Fibroblast of peridontal ligament (primary cell): ENCODE measurements around the gene ZSCAN5B.
"Not testable (repeated sequence)": the region's sequence is repeated elsewhere in the genome, so short reads cannot be mapped to it uniquely, and the experiment has no call there.

Experiments
- DNase-seq: peaks from one replicate; pipeline ENCODE4 v3.0.0-alpha.2; 2010; ENCODE audit errors: extremely low read depth

Gene ZSCAN5B, protein sequence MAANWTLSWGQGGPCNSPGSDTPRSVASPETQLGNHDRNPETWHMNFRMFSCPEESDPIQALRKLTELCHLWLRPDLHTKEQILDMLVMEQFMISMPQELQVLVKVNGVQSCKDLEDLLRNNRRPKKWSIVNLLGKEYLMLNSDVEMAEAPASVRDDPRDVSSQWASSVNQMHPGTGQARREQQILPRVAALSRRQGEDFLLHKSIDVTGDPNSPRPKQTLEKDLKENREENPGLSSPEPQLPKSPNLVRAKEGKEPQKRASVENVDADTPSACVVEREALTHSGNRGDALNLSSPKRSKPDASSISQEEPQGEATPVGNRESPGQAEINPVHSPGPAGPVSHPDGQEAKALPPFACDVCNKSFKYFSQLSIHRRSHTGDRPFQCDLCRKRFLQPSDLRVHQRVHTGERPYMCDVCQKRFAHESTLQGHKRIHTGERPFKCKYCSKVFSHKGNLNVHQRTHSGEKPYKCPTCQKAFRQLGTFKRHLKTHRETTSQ

DNA sequence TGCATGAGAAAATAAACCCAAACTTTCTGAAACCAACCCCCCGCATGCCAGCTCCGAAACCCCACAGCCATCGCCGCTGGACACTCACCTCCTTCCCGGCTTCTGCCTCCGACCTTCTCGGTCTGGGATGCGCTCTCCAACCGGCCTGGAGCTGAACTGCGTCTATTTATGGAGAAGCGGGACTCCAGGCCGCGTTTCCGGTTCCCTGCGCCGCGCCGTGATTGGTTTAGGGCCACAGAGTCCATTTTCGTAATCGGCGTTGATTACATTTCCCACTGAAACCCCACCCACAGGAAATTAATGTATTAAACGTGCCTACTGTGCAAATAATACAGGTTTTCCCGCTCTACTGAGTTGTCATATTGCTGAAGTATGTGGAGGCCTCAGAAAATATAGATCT lies at the start of gene ZSCAN5B:
TSS of gene ZSCAN5B (minus strand) at position 138 of the 400 bp plus-strand sequence. CDS start 4,731 bp downstream, outside the sequence.
- not testable (repeated sequence) for DNase-seq

DNA sequence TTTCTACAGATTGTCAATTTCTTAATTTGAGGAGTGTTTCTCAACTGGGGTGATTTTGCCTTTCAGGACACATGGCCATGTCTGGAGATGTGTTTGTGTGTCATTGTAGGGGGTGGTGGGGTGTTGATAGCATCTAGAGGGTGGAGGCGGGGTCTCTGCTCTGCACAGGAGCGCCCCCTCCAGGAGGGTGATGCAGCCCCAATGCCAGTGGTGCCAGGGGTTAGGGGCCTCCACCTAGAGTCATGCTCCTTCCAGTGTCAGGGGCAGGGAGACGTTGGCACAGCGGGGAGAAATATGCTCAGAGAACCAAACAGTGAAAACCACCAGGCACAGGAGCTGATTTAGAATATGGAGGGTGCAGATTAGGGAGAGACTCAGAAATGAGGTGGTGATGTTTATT lies 48.2 kb upstream of the ZSCAN5B start:
- not testable (repeated sequence) for DNase-seq

DNA sequence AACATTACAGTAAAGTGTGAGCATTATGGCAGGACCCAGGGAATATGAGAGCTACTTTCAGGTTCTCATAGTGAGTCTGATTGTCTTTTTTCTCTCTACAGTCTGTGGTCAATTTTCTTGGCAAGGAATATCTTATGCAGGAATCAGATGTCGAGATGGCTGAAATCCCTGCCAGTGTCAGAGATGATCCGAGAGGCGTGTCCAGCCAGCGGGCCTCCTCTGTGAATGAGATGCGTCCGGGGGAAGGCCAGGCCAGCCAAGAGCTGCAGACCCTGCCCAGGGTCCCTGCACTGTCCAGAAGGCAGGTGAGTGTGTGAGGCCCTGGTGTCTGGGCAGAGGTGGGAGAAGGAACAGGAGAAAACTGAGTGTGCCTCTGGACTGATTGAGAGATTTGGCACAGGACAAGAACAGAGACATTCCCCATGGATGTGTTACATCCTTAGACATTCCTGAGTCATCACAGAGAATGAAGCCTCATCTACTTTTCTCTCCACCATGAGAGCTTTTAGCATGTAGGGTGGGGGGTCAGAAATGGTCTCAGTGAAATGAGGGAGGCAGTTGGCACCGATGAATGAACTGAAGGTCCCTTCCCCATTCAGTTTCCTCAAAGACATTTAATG lies 47.6 kb upstream of the ZSCAN5B start:
- peak; percentile 10 for DNase-seq

DNA sequence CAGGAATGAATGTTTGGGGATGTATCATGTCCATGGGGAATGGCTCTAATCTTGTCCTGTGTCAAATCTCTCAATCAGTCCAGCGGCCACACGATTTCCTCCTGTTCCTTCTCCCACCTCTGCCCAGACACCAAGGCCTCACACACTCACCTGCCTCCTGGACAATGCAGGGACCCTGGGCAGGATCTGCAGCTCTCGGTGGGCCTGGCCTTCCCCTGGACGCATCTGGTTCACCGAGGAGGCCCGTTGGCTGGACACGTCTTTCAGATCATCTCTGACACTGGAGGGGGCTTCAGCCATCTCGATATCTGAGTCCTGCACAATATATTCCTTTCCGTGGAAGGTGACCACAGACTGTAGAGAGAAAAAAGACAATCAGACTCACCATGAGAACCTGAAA lies 25.9 kb upstream of the ZSCAN5B start:
- no peak for DNase-seq

DNA sequence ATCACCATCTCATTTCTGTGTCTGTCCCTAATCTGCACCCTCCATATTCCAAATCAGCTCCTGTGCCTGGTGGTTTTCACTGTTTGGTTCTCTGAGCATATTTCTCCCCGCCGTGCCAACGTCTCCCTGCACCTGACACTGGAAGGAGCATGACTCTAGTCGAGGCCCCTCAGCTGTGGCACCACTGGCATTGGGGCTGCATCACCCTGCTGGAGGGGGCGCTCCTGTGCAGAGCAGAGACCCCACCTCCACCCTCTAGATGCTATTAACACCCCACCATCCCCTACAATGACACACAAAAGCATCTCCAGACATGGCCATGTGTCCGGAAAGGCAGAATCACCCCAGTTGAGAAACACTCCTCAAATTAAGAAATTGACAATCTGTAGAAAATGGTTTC lies 25.3 kb upstream of the ZSCAN5B start:
- DNase-seq: no peak

DNA sequence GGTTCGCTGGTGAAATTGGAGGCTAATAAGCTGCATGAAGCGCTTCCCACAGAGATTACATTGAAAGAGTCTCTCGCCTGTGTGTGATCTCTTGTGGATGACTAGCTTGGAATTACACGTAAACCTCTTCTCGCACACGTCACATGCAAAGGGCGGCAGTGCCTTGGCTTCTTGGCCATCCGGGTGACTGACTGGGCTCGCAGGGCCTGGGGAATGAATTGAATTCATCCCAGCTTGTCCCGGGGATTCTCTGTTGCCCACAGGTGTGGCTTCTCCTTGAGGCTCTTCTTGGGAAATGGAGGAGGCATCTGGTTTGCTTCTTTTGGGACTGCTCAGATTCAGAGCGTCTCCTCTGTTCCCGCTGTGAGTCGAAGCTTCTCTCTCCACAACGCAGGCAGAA lies 24.3 kb upstream of the ZSCAN5B start:
- no peak for DNase-seq

DNA sequence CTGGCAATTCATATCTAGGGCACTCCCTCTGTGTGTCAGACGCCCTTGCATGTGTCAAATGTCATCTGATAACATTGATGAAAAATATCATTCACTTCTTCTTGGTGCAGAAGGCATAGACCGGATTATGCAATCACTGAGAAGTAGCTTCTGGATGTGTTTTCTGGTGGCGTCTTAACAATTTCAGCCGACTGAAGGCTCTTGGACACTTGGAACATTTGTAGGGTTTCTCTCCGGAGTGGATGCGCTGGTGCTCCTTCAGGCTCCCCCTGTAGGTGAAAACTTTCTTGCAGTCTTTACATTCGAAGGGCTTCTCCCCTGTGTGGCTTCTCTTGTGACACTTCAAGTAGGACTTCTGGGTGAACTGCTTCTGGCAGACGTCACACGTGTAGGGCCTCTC lies 23.9 kb upstream of the ZSCAN5B start:
- peak; percentile 1 for DNase-seq

DNA sequence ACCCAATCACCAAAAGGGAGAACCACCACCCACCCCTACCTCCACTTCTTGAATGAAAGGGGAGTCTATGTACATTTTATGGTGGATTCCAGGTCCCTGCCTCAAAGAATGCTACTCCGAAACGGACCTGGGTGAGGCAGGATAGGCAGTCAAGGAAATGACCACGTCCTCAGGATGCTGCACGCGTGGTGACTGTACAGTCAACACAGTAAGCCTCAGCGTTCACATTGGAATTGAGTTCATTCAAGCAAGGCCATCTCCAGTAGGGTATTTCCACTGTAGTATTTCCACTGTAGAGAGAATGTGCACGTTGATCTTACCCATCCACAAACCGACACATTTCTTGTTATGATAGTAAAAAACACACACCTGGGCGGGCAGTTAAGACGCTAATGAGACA lies 21.4 kb upstream of the ZSCAN5B start:
- no peak for DNase-seq

DNA sequence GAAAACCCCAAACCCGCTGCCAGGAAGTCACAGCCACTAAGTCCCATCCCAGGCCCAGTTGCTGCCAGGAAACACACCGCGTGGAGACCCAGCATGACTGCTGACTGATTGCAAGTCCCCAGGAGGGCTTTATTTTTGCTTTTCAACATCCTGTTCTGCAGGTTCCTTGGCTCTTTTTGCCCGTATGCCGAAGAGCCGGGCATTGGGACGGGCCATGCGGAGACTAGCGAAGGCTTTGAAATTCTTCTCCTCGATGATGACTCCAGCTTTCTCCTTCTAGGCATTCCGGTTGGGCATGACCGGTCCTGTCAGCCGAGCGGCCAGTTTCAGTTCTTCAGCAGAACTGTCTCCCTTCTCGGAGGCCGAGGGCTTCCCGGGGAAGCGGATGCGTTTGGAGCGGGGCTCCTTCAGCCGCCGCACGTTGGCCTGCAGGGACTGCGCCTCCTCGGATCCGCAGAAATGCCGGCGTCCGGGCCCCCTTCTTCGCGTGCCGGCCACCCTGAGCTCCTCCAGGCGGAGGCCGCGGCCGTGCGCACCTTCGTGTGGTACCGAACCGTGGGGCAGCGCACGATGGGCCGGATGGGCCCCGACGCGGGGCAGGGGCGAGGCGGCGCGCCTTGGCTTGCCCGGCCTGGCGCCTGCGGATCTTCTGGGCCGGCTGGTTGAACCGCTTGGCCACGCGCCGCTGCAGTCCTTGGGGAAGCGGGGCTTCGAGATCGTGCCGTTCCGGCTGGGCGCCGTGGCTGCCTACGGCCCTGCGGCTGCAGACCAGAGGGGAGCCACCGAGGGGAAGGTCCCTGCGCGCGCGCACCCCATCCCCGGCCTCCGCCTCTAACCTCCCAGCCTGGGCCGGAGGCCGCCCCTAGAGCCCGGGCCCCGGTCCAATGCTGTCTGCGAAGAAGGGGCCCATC lies 19.7 kb upstream of the ZSCAN5B start:
- peak; percentile 8 for DNase-seq

DNA sequence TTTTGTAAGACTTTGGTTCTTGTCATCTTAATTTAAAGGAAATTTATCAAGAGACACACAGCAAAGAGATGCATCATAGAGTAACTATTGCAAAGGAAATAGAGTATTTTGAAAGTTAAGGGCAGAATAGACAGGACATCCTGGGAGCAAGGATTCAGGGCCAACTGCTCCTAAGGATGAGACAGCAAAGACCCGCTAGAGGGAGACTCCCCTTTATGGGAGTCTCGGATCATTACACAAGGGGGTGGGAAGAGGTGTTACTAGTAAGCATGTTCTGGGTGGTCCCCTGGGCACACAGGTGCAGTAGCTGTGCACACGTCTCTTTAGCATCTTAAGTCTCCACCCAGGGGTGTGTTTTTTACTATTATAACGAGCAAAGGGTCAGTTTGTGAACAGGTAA lies 14.1 kb upstream of the ZSCAN5B start:
- no peak for DNase-seq

DNA sequence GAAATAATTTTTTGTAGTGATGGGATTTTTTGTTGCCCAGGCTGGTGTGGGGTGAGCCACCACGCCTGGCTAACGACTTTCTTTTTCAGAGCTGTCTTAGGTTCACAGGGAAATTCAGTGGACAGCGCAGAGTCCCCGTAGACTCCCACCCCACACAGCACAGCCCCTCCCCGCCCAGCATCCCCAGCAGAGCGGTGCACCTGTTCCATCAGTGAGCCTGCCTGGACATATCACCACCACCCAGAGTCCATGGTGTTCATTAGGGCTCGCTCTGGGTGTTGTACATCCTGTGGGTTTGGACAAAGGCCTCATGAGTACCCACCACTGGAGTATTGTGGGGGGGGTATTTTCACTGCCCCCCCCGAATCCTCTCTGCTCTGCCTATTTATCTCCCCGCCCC lies 12.5 kb upstream of the ZSCAN5B start:
- not testable (repeated sequence) for DNase-seq

DNA sequence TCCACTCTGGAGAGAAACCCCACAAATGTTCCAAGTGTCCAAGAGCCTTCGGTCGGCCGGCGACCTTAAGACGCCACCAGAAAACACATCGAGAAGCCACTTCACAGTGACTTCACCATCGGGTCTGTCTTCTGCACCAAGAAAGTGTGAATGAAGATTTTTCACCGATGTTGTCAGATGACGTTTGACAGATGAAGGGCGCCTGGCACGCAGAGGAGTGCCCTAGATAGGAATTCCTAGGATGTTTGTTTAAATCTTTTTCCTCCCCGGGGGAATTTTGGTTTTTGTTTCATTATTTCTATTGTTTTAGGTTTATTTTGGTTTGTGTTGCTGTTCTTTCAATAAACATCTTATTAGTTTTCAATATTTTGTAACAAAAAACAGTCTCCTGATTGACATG lies 11.5 kb upstream of the ZSCAN5B start:
- no peak for DNase-seq

DNA sequence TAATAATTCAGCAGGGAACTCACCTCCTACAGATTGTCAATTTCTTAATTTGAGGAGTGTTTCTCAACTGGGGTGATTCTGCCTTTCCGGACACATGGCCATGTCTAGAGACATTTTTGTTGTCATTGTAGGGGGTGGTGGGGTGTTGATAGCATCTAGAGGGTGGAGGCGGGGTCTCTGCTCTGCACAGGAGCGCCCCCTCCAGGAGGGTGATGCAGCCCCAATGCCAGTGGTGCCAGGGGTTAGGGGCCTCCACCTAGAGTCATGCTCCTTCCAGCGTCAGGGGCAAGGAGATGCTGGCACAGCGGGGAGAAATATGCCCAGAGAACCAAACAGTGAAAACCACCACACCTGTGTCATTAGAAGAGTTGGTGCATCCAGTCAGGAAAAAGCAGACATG lies 10.0 kb upstream of the ZSCAN5B start:
- not testable (repeated sequence) for DNase-seq

DNA sequence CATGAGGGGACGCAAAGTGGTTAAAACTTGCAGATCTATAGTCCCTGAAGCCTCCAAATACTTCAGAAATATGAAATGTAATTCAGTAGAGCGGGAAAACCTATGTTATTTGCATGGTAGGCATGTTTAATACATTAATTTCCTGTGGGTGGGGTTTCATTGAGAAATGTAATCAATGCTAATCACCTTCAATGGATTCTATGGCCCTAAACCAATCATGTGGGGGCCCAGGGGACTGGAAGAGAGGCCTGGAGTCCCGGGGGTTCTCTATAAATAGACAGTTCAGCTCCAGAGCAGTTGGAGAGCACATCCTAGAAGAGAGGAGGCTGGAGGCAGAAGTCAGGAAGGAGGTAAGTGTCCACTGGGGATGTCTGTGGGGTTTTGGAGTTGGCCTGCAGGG lies 4.4 kb upstream of the ZSCAN5B start, which contains the start of gene ZSCAN5C:
TSS of gene ZSCAN5C (plus strand) at position 301 of the 400 bp plus-strand sequence. CDS start 3,641 bp downstream, outside the sequence.
- no peak for DNase-seq

DNA sequence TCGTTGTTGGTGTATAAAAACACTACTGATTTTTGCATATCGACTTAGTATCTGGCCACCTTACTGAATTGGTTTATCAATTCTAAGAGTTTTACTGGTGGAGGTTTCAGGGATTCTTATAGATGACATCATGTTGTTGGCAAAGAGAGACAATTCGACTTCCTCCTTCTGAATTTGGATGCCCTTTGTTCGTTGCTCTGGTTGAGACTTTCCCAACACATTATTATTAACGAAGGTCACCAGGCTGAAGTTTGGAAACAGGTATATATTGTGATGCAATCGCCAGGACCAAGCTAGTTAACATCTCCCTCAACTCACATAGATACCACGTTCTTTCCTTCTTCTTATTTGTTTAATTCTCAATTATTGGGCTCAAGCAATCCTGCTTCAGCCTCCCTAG lies 2.1 kb upstream of the ZSCAN5B start:
- DNase-seq: no peak

DNA sequence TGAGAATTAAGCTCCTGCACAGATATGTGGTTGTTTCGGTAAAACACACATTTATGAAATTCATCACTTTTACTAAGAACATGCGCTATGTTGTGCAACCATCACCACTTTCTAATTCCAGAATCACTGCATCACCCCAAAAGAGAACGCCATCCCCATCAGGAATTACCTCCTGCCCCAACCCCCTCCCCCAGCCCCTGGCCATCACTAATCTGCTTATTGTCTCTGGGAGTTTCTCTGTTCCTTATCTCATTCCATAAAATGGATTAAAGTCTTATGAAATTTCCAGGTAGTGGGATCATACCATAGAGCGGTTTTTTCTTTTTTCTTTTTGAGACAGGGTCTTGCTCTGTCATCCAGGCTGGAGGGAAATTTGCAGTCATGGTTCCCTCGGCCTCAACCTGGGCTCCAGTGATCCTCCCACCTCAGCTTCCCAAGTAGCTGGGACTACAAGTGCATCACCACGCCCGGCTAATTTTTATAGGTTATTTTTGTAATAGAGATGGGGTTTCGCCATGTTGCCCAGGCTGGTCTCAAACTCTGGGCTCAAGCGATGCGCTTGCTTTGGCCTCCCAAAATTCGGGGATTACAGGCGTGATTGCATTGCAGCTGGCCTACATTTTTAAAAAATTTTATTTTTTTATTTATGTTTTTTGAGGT lies 3.5 kb downstream of the ZSCAN5B start:
- no peak for DNase-seq

DNA sequence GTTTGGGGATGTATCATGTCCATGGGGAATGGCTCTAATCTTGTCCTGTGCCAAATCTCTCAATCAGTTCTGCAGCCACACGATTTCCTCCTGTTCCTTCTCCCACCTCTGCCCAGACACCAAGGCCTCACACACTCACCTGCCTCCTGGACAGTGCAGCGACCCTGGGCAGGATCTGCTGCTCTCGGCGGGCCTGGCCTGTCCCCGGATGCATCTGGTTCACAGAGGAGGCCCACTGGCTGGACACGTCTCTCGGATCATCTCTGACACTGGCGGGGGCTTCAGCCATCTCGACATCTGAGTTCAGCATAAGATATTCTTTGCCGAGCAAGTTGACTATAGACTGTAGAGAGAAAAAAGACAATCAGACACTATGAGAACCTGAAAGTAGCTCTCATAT lies 5.9 kb downstream of the ZSCAN5B start:
- DNase-seq: no peak

DNA sequence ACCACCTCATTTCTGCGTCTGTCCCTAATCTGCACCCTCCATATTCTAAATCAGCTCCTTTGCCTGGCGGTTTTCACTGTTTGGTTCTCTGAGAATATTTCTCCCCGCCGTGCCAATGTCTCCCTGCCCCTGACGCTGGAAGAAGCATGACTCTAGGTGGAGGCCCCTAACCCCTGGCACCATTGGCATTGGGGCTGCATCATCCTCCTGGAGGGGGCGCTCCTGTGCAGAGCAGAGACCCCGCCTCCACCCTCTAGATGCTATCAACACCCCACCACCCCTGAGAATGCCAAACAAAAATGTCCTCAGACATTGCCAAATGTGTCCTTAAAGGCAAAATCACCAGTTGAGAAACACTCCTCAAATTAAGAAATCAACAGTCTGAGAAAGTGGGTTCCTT lies 6.5 kb downstream of the ZSCAN5B start:
- DNase-seq: no peak

DNA sequence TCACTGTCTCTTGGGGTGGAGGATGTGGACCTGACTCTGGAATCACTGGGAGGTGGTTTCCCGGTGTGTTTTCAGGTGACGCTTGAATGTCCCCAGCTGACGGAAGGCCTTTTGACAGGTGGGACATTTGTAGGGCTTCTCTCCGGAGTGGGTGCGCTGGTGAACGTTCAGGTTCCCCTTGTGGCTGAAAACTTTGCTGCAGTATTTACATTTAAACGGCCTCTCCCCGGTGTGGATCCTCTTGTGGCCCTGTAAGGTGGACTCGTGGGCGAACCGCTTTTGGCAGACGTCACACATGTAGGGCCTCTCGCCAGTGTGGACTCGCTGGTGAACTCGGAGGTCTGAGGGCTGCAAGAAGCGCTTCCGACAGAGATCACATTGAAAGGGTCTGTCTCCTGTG lies 7.8 kb downstream of the ZSCAN5B start:
- no peak for DNase-seq

DNA sequence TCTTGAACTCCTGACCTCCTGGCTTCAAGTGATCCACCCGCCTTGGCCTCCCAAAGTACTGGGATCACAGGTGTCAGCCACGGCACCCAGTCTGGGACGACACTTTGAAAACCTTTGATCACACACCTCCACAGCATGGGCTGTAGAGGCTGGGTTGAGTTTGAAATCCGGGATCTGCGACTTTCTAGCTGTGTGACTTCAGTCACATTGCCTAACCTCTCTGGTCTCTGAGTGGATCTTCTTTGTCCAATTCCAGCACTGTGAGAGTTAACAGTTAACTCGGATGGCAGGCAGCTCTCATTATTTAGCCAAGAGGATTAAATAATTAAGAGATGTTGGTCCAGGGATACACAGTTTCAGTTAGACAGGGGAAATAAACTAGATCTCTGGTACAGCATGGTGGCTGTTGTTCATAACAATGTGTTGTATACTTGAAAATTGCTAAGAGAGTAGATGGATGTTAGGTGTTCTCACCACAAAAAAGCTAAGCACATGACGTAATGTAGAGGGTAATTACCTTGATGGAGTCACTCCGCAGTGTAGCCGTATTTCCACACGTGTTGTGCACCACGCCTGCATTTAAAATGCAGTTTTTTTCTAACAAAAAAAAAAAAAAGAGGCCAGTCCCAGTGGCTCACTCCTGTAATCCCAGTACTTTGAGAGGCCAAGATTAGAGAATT lies 19.9 kb downstream of the ZSCAN5B start:
- no peak for DNase-seq

DNA sequence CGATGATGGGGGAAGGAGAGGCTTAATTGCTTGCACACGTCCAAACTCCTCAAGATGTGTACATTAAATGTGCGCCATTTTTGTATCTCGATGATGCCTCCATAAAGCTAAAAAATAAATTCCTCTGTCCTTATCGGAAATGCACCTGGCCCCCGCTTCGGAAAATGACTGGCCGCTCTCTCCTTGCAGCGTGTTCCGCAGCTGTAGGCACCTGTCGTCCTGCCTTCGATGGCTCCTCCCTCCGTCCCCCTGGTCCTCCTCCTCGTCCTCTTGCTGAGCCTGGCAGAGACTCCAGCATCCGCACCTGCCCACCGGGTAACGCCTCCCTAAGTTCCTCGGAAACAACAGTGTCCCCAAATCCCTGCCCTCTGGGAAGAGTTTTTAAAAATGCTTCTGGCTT lies 20.7 kb downstream of the ZSCAN5B start:
- no peak for DNase-seq
